Kidney glomerular epithelial cell (primary cell): Measurements from ENCODE around the gene CDHR5.
"Not testable (repeated sequence)": the region's sequence is repeated elsewhere in the genome, so short reads cannot be mapped to it uniquely, and the experiment has no call there.

Experiments used
- DNase-seq: peaks from one replicate; lab custom pipeline; 2025; lab: John Stamatoyannopoulos, UW

The CDHR5 gene, protein sequence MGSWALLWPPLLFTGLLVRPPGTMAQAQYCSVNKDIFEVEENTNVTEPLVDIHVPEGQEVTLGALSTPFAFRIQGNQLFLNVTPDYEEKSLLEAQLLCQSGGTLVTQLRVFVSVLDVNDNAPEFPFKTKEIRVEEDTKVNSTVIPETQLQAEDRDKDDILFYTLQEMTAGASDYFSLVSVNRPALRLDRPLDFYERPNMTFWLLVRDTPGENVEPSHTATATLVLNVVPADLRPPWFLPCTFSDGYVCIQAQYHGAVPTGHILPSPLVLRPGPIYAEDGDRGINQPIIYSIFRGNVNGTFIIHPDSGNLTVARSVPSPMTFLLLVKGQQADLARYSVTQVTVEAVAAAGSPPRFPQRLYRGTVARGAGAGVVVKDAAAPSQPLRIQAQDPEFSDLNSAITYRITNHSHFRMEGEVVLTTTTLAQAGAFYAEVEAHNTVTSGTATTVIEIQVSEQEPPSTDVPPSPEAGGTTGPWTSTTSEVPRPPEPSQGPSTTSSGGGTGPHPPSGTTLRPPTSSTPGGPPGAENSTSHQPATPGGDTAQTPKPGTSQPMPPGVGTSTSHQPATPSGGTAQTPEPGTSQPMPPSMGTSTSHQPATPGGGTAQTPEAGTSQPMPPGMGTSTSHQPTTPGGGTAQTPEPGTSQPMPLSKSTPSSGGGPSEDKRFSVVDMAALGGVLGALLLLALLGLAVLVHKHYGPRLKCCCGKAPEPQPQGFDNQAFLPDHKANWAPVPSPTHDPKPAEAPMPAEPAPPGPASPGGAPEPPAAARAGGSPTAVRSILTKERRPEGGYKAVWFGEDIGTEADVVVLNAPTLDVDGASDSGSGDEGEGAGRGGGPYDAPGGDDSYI

DNA sequence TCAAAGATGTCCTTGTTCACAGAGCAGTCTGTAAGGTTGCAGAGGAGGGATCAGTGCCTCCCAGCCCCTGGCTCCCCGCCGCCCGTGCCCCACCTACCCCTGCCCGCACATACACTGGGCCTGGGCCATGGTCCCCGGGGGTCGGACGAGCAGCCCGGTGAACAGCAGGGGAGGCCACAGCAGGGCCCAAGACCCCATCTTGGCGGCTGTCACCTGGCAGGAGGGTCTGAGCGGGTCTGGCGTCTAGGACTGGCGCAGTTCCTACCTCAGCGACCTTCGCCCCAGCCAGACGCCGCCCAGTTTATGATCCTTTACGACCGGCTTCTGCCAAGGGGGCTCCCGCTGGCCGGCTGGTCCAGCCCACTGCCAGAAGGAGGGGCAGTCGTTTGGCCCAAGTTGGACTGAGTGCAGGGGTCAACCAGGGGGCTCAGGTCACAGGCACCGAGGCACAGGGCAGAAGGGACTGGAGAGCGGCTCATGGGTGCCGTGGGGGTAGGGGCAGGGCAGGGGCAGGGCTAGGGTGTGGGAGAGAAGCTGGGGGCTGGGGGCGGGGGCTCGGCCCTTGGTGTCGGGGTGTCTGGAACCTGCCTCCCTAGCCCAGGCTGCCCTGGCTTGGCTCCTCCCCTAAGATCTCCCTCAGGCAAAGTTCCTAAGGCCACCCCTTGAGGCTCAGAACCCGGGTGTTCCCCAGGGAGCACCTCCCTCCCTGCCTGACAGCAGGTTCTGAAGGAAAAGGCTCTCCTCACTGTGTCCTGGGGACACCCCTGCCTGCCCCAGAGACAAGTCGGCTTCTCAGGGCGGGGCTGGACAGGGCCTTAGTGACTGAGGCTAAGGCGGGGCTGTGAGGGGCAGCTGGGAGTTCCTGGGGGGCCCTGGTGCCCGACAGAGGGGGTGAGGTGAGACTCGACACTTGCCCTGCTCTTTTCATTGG, at the start of gene CDHR5:
Gene CDHR5 (minus strand): TSS at position 251 of the 931 bp plus-strand sequence. CDS start 53 bp downstream, at position 198.
- no peak for DNase-seq

DNA sequence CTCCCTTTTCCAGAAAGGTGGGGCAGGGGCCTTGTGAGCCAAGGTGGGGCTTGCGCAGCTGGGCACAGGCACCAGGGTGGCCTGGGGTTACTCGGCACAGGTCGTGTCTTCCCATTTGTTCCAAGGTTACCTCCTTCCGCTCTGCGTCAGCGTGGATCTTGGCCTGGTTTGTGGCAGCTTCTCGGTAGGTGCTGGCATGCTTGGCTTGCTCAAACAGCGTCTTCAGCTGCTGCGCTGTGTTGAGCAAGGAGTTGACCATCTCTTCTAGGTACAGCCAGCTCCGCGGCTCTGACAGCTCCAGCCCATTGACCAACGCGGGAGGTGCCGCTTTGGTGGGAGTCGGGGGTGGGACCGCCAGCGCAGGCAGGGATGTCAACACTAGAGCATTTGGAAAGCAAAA, 49.7 kb upstream of the CDHR5 start:
- DNase-seq: no peak

DNA sequence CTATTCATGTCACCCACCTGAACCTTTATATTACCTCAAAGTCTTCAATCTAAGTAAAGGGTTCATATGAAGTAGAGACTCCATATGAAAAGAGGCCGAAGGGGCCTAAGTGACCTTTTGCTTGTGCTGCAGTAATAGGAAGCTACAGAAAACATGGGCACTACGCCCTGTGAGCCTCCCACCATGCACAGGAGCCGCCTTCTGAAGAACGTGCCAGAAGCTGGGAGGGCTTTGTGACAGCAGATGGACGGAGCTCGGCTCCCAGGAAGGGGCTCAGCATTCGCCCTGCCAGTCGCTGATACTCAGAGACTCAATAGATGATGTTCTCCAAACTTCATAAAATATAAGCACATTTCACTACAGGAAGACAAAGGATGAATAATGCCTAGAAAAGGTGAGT, 49.1 kb upstream of the CDHR5 start:
- DNase-seq: no peak

DNA sequence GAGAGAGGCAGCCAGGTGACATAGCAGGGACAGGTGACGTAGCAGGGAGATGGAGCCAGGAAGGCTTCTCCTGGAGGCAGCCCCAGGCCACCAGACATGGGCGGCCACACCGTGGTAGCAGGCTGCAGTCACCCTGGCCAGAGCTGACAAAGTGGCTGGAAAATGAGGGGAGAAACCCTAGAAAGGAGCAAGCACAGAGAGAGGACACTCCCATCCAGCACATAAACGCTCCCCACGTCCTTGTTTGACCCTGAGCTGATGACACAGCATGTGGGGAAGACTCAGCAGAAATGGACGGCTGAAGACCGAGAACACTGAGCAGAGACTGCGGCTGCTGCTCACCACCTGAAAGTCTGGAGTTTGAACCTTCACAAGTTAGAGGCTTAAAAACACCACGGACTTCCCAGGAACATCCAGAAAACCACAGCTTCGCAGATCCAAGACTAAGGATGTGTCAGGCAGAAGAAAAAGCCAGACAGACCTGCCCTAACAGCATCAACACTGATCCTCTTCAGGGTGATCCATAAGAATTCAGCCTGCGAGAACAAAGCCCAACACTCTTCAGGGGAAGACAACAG, 41.0 kb upstream of the CDHR5 start:
- DNase-seq: no peak

DNA sequence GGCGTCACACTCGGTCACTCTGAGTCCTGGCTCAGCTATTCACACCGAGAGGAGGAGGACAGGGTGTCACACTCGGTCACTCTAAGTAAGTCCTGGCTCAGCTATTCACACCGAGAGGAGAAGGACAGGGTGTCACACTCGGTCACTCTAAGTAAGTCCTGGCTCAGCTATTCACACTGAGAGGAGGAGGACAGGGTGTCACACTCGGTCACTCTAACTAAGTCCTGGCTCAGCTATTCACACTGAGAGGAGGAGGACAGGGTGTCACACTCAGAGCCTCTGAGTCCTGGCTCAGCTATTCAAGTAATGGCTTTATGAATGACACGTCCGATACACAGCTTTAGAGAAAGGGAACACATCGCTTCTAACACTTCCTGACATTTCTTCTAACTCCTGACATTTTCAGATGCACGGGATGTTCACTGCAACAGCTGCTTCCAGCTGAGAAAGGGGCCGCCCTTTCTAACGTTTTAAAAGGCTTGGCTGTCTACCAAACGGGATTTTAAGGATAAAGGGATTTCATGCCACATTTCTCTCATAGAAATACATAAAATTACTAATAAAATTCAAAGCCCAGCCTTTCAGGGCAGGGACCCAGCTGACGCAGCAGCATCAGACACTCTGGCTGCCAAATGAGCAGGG, 40.4 kb upstream of the CDHR5 start:
- DNase-seq: no peak

DNA sequence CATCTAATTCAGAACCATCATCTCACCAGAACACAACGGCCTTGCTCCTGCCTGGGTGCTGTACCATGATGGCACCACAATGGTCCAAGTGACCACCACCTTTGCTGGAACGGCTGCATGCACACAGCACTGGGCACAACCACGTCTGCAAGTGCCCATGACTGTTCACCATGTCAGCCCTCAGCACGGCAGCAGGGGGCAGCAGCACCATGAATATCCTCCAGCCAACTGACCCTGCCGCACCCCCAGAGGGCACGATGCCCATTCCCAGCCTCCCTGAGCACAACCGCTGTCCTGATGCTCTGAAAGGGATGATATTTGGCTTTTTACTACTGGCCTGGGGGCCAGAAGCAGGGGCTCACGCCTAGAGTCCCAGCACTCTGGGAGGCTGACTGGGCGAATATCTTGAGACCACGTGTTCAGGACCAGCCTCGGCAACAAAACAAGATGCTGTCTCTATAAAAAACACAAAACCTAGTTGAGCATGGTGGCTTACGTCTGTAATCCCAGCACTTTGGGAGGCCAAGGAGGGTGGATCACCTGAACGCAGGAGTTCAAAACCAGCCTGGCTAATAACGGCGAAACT, 38.0 kb upstream of the CDHR5 start:
- DNase-seq: no peak

DNA sequence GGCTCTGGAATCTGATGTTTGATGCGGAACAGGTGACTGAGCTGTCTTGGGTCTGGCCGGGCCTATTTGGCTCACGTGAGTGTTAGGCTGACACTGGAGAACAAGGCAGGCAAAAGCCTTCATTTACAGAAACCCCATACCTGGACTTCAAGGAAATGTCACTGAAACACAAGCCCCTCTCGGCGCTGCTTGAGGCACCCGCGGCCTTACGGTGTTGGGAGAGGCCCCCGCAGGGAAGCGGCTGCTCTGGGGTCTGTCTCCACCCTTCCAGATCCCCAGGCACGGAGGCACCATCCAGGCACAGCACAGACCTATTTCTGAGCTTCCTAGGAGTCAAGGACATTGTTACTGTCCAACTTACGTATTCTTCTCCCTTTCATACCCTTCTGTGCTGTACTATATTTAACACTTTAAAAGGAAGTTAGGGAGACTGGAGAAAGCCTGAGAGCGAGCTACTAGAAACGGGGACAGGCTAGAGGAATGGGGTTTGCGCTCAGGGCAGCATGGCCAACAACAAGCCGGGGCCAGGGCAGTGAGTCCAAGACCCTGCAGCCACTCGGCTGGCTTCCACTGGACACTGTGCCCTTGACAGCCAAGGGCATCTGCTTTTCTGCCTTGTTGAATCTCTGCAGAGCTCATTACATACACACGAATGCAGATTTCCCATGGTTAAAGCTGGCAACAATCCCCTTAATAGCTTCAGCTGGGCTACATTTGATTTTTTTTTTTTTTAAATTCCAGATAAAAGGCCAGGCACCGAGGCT, 36.1 kb upstream of the CDHR5 start:
- no peak for DNase-seq

DNA sequence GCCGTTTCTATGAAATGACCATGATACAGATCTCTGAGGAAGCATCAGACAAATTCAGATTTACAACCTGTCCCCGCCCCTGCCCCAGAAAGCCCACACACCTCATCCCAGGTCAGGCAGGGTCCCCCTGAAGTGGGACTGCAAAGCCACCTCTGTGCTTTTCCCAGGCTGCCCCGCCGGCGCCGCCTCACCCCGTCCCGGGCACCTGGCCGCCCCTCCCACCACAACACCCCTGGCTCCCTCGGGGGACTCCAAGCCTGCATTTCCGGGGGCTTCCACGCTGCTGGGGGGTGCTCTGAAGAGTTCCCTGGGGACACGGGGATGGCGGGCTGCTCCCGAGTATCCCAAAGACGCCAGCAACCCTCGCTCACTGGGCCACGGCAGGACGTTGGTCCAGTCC, 35.5 kb upstream of the CDHR5 start:
- no peak for DNase-seq

DNA sequence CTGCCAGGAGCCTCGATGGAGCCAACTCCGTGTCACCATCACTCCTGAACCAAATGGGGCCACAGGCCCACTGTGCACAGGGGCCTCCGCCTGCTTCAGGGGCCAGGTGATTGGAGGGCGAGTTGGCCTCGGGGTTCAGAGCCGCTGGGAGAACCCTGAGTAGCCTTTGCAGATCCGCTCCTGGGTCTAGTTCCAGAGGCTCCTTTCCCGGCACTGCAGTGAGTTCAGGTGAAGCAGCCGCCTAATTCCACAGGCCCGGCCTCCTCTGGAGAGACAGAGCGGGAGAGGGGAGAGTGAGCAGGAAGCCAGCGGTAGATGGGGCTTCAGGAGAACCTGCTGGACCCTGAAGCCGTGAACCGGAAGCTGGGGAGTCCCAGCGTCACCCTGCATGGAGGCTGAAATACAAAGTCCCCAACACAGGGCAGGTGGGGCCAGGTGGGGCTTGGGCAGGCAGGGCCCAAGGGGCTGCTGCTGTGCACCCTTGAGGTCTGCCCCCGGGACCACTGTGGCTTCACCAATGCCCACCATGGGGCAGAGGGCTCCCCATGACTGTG, 34.9 kb upstream of the CDHR5 start:
- no peak for DNase-seq

DNA sequence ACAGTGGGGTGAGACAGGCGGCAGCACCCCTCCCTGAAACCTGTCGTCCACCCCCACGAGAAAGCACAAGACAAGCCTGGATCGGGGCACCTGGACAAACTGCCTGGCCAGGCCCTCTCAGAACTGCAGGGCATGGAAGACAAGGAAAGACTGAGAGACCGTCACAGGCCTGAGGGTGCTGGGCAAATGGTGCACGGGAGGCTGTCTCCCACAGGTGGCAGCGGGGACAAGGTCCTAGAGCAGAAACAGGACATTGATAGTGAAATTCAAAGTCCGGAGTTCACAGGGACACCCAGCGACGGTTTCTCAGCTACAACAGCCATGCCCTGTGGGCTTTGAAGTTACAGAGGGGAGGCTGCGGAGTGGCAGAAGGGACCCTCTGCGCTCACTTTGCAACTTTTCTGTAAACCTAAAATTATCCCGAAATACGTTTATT, 33.0 kb upstream of the CDHR5 start:
- no peak for DNase-seq

DNA sequence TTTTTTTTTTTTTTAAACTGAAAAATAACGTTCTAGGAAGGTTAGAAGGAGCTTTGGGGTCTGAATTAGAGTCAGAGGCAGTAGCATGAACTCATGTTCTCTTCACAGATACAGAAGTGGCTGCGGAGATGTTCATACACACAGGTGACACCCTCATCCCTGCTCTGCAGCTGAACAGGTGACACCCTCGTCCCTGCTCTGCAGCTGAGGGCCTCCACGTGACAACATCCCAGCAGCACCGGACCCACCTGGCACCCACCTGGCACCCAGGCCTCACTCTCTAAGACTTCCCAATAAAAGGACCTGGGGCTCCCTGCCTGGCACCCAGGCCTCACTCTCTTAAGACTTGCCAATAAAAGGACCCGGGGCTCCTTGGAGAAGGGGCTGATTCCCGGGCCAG, 32.1 kb upstream of the CDHR5 start:
- no peak for DNase-seq

DNA sequence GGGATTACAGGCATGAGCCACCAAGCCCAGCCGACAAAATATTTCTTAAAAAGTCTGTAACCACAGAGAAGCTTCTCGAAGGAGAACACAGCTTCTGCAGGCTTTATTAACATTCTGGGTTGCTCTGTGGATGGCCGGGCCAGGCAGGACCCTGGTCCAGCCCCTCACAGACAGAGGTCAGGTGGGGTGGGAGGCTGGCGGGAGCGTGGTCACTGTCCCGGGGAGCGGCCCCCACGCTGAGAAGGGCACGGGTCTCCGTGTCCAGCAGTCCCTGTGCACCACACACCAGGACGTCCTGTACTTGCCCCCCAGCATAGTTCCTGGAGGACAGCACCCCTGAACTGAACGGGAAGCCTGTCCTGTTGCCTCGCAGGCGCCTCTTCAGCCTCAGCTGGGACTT, 31.7 kb upstream of the CDHR5 start:
- DNase-seq: no peak

DNA sequence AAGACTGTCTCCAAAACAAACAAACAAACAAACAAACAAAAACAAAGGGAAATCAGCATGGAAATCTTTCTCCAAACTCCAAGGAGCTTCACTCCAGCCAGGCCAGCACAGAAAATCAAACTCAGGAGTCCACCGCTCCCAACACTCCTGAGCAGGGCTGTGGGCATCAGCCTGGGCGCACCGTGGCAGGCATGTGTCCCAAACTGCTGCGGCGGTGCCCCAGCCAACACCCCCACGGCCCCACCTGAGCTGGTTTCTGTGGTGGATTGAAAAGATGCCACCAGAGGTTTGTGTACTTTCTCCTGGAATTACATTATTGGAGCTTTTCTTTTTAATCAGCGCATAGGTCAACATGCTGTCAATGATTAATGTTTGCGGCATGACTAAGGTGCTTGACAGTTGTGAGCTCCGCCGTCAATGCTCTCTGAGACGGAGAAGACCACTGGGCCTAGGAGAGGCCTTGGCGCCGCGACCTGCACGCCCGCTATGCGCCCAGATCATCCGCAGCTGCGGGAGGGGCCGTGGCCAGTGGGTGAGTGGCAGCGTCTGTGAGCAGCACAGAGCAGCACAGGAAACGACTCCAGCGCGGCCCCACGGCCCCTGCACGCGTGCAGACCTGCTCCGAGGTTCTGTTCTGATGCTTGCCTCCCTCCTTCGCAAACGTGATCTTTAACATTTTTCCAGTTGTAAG, 30.4 kb upstream of the CDHR5 start:
- DNase-seq: peak; percentile 49

DNA sequence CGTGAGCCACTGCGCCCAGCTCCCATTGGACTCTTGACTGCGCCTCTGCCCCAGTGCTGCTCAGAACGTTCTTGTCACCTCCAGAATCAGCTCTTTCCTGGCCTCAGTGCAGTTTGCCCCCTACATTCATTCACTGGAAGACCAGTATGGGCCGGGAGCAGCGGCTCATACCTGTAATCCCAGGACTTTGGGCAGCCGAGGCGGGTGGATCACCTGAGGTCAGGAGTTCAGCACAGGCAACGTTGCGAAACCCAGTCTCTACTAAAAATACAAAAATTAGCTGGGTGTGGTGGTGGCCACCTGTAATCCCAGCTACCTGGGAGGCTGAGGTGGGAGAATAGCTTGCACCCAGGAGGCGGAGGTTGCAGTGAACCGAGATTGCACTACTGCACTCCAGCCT, 29.7 kb upstream of the CDHR5 start:
- not testable (repeated sequence) for DNase-seq

DNA sequence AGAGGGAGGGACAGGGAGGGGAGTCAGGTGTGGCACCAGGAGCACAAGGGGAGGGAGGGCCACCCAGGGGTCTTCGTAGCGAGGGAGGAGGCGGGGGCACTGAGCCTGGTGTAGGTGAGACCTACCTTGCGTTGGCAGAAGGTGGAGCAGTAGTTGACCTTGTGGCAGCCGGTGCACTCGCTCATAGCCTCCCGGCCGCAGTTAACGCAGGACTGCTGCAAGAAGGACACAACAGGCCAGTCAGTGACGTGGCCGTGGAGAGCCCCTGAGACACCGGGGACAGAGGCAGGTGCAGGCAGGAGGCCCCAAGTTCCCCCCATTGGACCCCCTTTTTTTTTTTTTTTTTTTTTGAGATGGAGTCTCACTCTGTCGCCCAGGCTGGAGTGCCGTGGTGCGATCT, 29.1 kb upstream of the CDHR5 start:
- no peak for DNase-seq

DNA sequence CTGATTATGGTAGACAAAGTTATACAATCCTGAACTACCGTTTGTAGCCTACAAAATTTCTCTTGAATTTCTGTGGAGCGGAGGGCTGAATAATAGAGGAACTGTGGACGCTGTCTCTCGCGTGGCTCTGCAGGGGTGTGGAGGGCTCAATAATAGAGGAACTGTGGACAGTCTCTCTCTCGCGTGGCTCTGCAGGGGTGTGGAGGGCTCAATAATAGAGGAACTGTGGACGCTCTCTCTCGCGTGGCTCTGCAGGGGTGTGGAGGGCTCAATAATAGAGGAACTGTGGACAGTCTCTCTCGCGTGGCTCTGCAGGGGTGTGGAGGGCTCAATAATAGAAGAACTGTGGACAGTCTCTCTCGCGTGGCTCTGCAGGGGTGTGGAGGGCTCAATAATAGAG, 28.4 kb upstream of the CDHR5 start:
- DNase-seq: not testable (repeated sequence)

DNA sequence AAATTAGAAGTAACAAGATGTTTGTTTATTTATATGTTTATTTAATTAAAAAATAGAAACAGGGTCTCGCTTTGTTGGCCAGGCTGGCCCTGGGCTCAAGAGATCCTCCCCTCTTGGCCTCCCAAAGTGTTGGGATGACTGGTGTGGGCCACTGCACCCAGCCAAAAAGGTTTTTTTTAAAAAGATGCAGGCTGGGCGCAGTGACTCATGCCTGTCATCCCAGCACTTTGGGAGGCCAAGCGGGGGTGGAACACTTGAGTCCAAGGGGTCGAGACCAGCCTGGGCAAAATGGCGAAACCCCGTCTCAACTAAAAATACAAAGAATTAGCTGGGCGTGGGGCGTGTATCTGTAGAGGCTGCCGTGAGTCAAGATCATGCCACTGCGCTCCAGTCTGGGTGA, 25.7 kb upstream of the CDHR5 start:
- no peak for DNase-seq

DNA sequence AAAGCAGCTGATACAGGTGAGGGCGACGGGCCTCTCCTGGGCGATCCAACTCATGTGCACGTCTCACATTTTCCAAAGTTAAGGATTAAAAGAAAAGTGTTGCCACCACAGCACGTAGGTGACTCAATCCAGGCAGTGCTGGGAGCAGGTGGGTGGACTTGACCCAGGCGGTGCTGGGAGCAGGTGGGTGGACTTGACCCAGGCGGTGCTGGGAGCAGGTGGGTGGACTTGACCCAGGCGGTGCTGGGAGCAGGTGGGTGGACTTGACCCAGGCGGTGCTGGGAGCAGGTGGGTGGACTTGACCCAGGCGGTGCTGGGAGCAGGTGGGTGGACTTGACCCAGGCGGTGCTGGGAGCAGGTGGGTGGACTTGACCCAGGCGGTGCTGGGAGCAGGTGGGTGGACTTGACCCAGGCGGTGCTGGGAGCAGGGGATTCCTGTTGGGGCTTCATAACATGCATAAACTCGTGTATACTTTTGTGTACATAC, 23.0 kb upstream of the CDHR5 start:
- not testable (repeated sequence) for DNase-seq

DNA sequence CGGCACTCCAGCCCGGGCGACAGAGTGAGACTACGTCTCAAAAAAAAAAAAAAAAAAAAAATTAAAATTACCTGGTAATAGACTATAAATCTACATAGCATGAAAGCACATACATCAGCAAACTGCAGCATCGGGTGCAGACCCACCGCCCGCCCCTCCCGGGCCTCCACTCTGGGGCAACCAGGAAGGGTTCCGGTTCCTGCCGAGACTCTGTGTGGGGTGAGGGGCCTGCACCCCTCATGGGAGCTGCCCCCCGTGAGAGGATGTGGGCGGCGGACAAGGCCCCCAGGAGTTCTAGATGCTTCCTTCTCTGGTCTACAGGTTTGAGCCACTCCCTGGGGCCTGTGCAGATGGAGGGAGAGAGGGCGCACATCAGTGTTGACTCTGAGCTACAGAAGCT, 21.5 kb upstream of the CDHR5 start:
- DNase-seq: no peak
